Breast epithelium (tissue), 3 donors: ENCODE data around the gene CEACAM19.

Experiments used
- CTCF ChIP-seq, 3 donors: fragments of 450-650 bp; IDR thresholded peaks; one replicate each; pipeline ENCODE4 v1.5.1; 2016 to 2017; ENCODE audit warnings: antibody characterized with exemption in 3 of 3, mild to moderate bottlenecking in 3 of 3, moderate library complexity in 3 of 3
- POLR2A ChIP-seq: fragments of 450-650 bp; IDR thresholded peaks from one replicate; pipeline ENCODE4 v1.6.1; 2016; ENCODE audit warnings: antibody characterized with exemption, mild to moderate bottlenecking, moderate library complexity

DNA sequence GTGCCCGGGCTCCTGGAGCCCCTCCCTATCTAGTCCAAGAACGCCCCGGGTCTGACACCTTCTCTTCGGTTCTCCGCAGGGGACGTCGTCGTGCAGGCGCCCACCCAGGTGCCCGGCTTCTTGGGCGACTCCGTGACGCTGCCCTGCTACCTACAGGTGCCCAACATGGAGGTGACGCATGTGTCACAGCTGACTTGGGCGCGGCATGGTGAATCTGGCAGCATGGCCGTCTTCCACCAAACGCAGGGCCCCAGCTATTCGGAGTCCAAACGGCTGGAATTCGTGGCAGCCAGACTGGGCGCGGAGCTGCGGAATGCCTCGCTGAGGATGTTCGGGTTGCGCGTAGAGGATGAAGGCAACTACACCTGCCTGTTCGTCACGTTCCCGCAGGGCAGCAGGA lies 24.1 kb upstream of the CEACAM19 start:
- no peak for TF ChIP-seq CTCF (IDR thresholded peaks at IDR 0.05)
- no peak for TF ChIP-seq POLR2A
